HFF-Myc (cell line): ENCODE data around the gene KRT79.

Experiments used
- DNase-seq: peaks from one replicate; pipeline ENCODE4 v3.0.0-alpha.2; 2011; ENCODE audit warnings: low read depth; ENCODE audit errors: extremely low read depth
- H3K4me3 ChIP-seq: replicated peaks from 2 replicates; pipeline ENCODE4 v1.5.1; 2011; ENCODE audit warnings: low read depth, mild to moderate bottlenecking, control low read depth, low read length
- TF ChIP-seq, protein P1 (sequence below): IDR thresholded peaks from 2 replicates; pipeline ENCODE4 v1.5.1; 2012; ENCODE audit warnings: mild to moderate bottlenecking, low read depth, low read length, control low read depth; ENCODE audit errors: missing control alignments

The KRT79 gene

DNA sequence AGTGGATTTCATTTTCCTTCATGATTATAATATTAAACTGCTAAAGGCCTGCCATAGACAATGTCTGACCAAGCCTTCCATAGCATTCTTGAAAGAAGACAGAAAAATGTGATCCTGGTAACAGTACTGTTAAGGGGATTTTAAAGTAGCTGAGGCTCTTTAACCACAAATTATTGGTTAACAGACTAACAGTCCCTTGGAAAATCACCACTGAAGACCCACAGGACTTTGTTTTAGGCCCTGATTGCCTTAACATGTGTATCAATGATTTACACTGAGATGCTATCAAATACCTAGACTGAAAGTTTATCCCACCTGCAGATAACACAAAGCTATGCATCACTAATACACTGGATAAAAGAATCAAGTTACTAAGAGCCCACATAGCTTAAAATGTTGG, 6.0 kb downstream of the KRT79 start:
- DNase-seq = no peak
- TF ChIP-seq, protein P1, sequence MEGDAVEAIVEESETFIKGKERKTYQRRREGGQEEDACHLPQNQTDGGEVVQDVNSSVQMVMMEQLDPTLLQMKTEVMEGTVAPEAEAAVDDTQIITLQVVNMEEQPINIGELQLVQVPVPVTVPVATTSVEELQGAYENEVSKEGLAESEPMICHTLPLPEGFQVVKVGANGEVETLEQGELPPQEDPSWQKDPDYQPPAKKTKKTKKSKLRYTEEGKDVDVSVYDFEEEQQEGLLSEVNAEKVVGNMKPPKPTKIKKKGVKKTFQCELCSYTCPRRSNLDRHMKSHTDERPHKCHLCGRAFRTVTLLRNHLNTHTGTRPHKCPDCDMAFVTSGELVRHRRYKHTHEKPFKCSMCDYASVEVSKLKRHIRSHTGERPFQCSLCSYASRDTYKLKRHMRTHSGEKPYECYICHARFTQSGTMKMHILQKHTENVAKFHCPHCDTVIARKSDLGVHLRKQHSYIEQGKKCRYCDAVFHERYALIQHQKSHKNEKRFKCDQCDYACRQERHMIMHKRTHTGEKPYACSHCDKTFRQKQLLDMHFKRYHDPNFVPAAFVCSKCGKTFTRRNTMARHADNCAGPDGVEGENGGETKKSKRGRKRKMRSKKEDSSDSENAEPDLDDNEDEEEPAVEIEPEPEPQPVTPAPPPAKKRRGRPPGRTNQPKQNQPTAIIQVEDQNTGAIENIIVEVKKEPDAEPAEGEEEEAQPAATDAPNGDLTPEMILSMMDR = no peak
- H3K4me3 ChIP-seq = no peak overlapping the region

DNA sequence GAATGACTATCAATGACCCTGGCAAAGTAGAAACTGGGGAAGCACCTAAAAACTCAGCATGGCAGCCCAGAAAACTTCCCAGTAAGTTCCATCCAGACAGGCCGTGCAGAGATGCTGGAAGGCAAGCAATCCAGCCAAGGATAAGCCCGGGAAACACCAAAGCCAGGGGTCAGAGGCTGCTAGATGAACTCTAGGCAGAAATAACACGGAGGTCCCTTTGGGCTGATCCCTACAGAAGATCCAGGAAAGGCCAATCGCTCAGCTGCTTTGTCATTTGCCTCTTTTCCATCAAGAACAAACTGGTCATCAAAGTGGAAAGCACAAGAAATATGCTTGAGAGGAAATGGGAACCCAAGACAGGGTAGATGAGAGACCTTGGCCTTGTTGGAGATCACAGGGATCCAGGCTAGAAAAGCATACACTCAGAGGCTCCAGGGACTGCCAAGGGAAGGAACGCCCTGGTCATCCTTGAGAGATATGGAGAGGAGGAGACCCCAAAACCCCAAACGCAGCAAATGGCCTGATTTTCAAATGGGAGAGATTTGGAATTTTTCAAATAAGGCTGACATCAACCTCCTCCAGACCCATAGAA, 6.5 kb downstream of the KRT79 start:
- no peak overlapping the region for H3K4me3 ChIP-seq
- DNase-seq = no peak
- TF ChIP-seq, protein P1 = no peak

DNA sequence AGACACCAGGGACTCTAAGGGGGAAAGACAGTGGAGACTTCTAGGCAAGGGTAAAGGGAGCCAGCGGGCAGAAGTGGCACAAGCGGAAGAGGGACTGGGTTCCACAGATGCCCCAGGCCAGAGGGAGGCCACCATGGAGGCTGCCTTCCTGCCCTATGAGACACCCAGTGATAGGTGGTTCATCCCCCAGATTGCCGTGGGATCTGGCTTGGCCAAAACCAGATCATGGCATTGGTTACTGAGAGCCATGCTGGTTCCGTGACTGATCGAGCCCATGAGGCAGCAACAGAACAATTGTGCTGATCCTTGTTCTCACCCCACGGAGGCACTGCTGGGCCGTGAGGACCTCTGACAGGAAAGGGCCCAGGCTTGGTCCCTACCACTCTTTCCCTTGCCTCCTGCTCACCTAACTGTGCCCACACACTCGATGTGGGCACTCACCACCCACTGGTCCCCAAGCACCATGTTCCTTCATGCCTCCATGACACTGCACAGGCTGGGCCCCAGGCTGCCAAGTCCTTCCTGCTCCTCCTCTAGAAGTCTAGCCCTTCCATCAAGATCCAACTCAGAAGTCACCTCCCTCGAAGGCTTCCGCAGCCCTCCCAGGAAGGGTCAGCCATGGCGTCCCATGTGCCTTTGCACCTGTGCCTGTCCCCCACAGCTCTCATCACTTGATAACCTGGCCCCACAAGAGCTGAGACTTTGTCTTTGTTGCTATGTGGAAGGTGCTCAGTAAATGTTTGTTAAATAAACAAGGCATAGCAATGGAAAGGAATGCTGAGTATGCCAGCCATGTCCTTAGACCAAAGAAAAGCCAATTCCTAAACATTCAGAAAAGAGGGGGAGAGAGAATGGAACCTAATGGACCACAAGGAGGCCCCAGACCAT, 7.3 kb downstream of the KRT79 start:
- no peak for DNase-seq
- TF ChIP-seq, protein P1 = no peak
- no peak overlapping the region for H3K4me3 ChIP-seq

DNA sequence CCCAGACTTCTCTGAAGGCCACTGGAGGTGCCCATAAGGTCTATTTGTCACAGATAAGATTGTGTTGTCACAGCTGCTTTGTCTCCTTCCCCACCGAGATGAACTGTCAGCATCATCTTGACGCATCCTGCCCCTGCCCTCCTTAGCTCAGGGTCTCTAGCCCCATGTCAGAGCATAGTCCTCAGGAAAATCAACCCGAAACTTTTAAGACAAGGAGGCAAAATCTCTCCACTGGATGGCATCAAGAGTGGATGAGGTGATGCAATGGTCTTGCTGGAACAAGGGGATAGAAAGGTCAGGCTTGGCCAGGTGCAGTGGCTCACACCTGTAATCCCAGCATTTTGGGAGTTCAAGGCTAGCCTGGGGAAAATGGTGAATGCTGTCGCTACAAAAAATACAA, 8.2 kb downstream of the KRT79 start:
- H3K4me3 ChIP-seq = no peak overlapping the region
- DNase-seq = no peak
- TF ChIP-seq, protein P1 = no peak

DNA sequence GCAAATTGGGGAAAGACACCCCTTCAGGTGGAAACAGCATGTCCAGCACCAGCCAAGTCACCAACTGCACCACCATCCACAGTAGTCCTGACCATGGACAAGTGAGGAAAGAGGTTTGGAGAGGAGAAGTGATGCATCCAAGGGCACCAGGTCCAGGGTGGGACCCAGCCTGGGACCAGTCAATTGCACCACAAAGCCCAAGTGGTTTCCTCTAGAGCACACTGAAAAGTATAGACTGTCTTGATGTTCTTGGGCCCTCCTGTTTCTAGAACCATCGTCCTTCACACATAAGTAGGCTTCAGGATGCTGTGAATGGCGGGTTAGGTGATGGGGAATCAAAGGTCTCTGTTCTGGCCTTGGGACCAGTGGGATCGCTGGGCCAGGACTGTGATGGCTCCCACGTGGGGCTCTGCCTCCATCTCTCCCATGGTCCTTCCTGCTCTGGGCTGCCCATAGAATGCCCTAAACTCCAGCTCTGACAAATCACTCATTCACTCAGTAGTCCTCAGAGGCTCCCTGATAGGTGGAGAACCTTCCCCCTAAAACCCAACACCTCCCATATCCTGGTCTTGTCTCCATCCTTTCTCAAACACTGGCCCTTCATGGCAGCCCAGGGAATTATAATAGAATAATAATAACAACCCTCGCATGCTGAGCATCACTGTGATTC, 9.2 kb downstream of the KRT79 start:
- DNase-seq = no peak

DNA sequence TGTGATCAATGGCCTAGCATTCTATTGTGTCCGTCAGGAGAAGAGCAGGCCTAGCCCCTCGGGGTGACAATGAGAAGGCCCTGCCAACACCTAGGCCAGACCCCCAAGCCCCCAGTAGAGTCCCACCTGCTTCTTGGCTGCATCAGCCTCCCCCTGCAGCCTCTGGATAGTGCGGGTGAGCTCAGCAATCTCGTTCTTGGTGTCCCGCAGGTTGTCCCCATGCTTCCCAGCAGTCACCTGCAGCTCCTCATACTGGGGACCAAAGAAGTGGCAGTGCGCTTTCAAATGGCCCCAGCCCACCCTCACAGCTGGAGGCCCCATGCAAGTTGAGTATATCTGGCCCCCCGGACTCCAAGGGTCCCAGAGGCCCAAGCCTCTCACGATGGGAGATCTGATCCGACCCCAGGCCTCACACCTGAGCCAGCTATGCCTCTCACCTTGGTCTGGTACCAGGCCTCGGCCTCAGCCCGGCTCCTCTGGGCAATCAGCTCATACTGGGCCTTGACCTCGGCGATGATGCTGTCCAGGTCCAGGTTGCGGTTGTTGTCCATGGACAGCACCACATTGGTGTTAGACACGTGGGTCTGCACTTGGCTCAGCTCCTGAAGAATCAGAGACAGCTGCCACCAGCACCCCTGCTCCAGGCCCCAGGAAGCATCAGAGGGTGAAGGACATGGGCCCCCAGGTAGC, 10.2 kb downstream of the KRT79 start:
- H3K4me3 ChIP-seq = no peak overlapping the region
- no peak for DNase-seq
- TF ChIP-seq, protein P1 = no peak

More for the DNA sequence above, 9.2 kb downstream of the KRT79 start:
- TF ChIP-seq, protein P1 = no peak
- no peak overlapping the region for H3K4me3 ChIP-seq
